Neural cell (in vitro differentiated cells): ENCODE measurements around the gene ANKS1B.

Experiments used
- CTCF ChIP-seq: fragments of 450-650 bp; IDR thresholded peaks from 2 replicates; pipeline ENCODE4 v1.5.1; 2014; ENCODE audit warnings: antibody characterized with exemption, mild to moderate bottlenecking, moderate library complexity; ENCODE audit not compliant: poor library complexity, severe bottlenecking
- EP300 ChIP-seq: fragments of 450-650 bp; conservative IDR thresholded peaks from 2 replicates; pipeline ENCODE4 v1.6.1; 2014; ENCODE audit warnings: antibody characterized with exemption, mild to moderate bottlenecking, moderate library complexity; ENCODE audit not compliant: poor library complexity, severe bottlenecking
- EZH2 ChIP-seq: fragments of 200-600, 300-800 bp; shearing (Covaris generic), sonication (generic); IDR thresholded peaks from 2 replicates; pipeline ENCODE4 v1.6.1; 2014; ENCODE audit warnings: antibody characterized with exemption, low read length, borderline replicate concordance, mild to moderate bottlenecking; ENCODE audit not compliant: insufficient read depth, poor library complexity, severe bottlenecking
- POLR2AphosphoS5 ChIP-seq: IDR thresholded peaks from 2 replicates; pipeline ENCODE4 v1.6.1; 2012
- RAD21 ChIP-seq: fragments of 450-650 bp; conservative IDR thresholded peaks from 2 replicates; pipeline ENCODE4 v1.6.1; 2014; ENCODE audit warnings: antibody characterized with exemption, mild to moderate bottlenecking, moderate library complexity
- REST ChIP-seq: IDR thresholded peaks from 2 replicates; pipeline ENCODE4 v1.6.1; 2012; ENCODE audit warnings: borderline replicate concordance
- TAF1 ChIP-seq: IDR thresholded peaks from 2 replicates; pipeline ENCODE4 v1.6.1; 2012; ENCODE audit warnings: low read depth

- TF ChIP-seq CTCF (no peak), EP300 (no peak), TAF1 (no peak), EZH2 (no peak), POLR2AphosphoS5 (no peak), REST (no peak), RAD21 (no peak)
Observed at GRCh38 chr12:98812225-98812624, 1172.5 kb downstream of the ANKS1B start.
